BLaER1 treated with 17β-estradiol and CSF1 and Interleukin-3, amounts not matched to agents 10 nM and 100 nM (cell line): Measurements from ENCODE around the gene SPACA7.

Experiments used
- H3K27ac ChIP-seq, 11 experiments: shearing (Covaris generic); formaldehyde crosslinking; 2 replicates each; pipeline ENCODE4 v1.8.1; 2022
- H3K27me3 ChIP-seq, 11 experiments: shearing (Covaris generic); formaldehyde crosslinking; 2 replicates each; pipeline ENCODE4 v1.8.1; 2022
- H3K36me3 ChIP-seq, 11 experiments: shearing (Covaris generic); formaldehyde crosslinking; 2 replicates each; pipeline ENCODE4 v1.8.1; 2022
- H3K4me1 ChIP-seq, 10 experiments: shearing (Covaris generic); formaldehyde crosslinking; 2 replicates each; pipeline ENCODE4 v1.8.1; 2022
- H3K4me2 ChIP-seq, 11 experiments: shearing (Covaris generic); formaldehyde crosslinking; 2 replicates each; pipeline ENCODE4 v1.8.1; 2022
- H3K4me3 ChIP-seq, 10 experiments: shearing (Covaris generic); formaldehyde crosslinking; 2 replicates each; pipeline ENCODE4 v1.8.1; 2022
- H3K9ac ChIP-seq, 11 experiments: shearing (Covaris generic); formaldehyde crosslinking; 2 replicates each; pipeline ENCODE4 v1.8.1; 2022
- H3K9me3 ChIP-seq, 11 experiments: shearing (Covaris generic); formaldehyde crosslinking; replicated peaks in 1 of 11; 2 replicates each; pipeline ENCODE4 v1.8.1; 2022
- H4K20me1 ChIP-seq, 11 experiments: shearing (Covaris generic); formaldehyde crosslinking; 2 replicates each; pipeline ENCODE4 v1.8.1; 2022
- Cebpa-rat ChIP-seq, 11 experiments: shearing (Covaris generic); IDR thresholded peaks; 2 replicates each; pipeline ENCODE4 v1.8.1; 2022

Gene SPACA7, protein sequence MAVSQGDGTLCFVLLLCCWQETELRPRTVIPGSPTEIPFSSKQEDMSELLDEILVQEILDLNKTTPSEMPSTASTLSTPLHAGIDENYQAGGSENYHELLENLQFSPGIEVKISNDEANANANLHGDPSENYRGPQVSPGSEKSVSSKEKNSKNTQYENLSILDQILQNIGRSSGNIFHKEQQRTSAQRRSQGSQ

DNA sequence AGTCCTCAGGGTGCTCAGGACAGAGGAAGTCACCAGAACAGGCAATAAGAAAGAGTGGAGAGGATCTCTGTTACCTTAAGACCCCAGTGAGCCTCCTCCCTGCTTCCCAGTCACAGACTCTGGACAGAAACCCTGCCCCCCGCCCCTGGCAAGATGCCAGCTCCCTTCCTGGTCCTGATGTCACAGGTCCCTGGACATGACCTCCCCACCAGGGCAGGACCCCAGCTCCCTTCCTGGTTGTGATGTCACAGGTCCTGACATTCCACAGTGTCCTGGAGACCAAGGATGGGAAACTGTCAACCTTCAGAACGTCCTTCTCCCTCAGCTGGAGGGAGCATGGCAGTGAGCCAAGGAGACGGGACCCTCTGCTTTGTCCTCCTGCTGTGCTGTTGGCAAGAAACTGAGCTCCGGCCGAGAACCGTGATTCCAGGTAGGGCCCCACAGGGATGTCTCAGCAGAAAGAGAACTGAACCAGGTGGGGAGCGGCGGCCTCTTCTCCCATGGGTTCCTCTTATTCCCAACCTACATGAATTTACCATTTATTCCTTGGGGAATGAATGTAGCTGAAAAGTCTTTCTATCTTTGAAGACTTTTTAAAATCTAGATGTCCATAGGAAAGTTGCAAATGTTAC is at the start of gene SPACA7:
TSS of gene SPACA7 (plus strand) at position 306 of the 632 bp plus-strand sequence. CDS start at position 337, 31 bp downstream.
- Histone ChIP-seq H4K20me1 (no peaks in the 10 kb centered on the region), H3K9ac (no peak within 1 kb of the TSS), H3K27ac (no peak within 1 kb of the TSS), H3K4me3 (no peak within 1 kb of the TSS), H3K27me3 (no peaks in the 10 kb centered on the region), H3K4me1 (no peaks in the 10 kb centered on the region), H3K36me3 (no peaks in the 10 kb centered on the region), H3K4me2 (no peak within 1 kb of the TSS), H3K9me3 (peaks cover 0 to 37% (median 24%) of the 10 kb centered on the region in 11 experiments; a peak in 17 of 22 replicates)
- TF ChIP-seq Cebpa-rat (IDR thresholded peaks at IDR 0.05): no peak

DNA sequence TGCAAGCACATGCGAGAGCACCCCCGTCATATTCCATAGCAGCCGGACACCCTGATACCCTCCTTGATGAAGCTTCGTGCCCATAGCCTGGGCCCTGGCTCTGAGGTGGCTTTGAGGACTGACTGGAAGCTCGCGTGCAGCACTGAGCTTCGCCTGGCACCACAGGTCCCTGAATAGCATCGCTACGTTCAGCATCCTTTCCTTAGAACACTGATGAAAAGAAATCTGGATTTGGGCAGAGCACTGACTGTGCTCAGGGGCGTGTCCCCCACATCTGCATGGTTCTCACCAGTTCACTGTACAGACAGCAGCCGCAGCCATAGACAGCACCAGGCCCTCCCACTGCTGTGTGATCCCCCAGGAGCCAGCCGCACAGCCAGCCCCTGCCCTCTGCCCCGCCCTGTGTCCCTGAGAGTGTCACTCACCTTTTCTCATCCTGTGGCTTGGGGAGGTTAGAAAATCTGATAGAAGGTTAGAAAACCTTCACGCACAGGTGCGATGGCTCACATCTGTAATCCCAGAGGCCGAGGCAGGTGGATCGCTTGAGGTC is 49.3 kb upstream of the SPACA7 start:
- Histone ChIP-seq H3K4me2 (no peak overlapping the region), H3K9ac (no peak overlapping the region), H3K27me3 (peaks cover 4 to 13% (median 9%) of the 10 kb centered on the region in 11 experiments; a peak in 19 of 22 replicates), H3K4me3 (no peak overlapping the region), H4K20me1 (peaks cover 0 to 5% (median 0%) of the 10 kb centered on the region in 11 experiments; a peak in 2 of 22 replicates), H3K9me3 (peaks cover 0 to 6% (median 0%) of the 10 kb centered on the region in 11 experiments; a peak in 4 of 22 replicates), H3K4me1 (peaks cover 0 to 12% (median 7%) of the 10 kb centered on the region in 10 experiments; a peak in 7 of 20 replicates), H3K27ac (no peak overlapping the region), H3K36me3 (no peaks in the 10 kb centered on the region)
- no peak for TF ChIP-seq Cebpa-rat (IDR thresholded peaks at IDR 0.05)

DNA sequence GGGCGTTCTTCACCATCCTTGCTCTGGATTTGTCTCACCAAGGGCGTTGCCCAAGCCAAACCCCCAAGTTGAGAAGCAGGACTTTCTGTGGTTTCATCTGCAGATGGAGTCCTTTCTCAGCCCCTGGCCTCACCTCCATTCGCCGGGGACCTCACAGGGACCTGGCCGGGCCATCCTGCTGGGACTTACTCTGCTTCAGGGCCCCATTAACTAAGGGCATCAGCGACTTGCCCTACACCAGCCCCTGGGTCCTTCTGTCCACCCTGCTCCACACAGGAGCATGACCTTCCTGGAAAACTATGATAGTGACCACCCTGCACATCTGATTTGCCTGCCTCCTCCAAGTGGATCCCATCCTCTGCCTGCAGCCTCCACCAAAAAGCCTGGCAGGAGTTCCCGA is 47.2 kb upstream of the SPACA7 start:
- Histone ChIP-seq H3K27ac (no peak overlapping the region), H4K20me1 (peaks cover 0 to 5% (median 0%) of the 10 kb centered on the region in 11 experiments; a peak in 2 of 22 replicates), H3K4me2 (no peak overlapping the region), H3K4me1 (peaks cover 0 to 12% (median 7%) of the 10 kb centered on the region in 10 experiments; a peak in 7 of 20 replicates), H3K27me3 (peaks cover 6 to 28% (median 19%) of the 10 kb centered on the region in 11 experiments; a peak in 21 of 22 replicates), H3K4me3 (no peak overlapping the region), H3K9ac (no peak overlapping the region), H3K9me3 (peaks cover 0 to 6% (median 0%) of the 10 kb centered on the region in 11 experiments; a peak in 4 of 22 replicates), H3K36me3 (no peaks in the 10 kb centered on the region)
- no peak for TF ChIP-seq Cebpa-rat (IDR thresholded peaks at IDR 0.05)

DNA sequence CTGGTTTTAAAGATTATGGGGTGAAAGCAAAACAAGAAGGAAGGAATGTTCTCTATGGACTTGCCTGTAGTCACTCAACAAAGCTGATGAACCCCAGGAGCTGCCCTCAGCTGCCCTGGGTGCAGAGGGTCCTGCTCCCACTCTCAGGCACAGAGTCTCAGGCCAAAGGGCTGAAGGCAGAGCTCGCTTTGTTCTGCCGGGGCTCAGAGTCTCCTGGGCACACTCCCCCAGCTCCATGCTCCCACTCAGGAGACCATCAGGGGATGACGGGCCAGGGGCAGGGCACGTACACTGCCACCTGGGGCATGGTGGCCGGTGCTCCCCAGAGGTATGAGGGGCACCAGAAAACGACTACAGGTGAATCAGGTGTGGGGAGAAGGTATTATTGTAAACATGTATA is 46.8 kb upstream of the SPACA7 start:
- Histone ChIP-seq H3K4me2 (no peak overlapping the region), H3K36me3 (no peaks in the 10 kb centered on the region), H3K9me3 (peaks cover 0 to 6% (median 0%) of the 10 kb centered on the region in 11 experiments; a peak in 4 of 22 replicates), H3K4me3 (no peak overlapping the region), H3K27me3 (peaks cover 6 to 28% (median 19%) of the 10 kb centered on the region in 11 experiments; a peak in 21 of 22 replicates), H3K4me1 (peaks cover 0 to 12% (median 7%) of the 10 kb centered on the region in 10 experiments; a peak in 7 of 20 replicates), H4K20me1 (peaks cover 0 to 5% (median 0%) of the 10 kb centered on the region in 11 experiments; a peak in 2 of 22 replicates), H3K27ac (no peak overlapping the region), H3K9ac (no peak overlapping the region)
- TF ChIP-seq Cebpa-rat (IDR thresholded peaks at IDR 0.05): no peak

DNA sequence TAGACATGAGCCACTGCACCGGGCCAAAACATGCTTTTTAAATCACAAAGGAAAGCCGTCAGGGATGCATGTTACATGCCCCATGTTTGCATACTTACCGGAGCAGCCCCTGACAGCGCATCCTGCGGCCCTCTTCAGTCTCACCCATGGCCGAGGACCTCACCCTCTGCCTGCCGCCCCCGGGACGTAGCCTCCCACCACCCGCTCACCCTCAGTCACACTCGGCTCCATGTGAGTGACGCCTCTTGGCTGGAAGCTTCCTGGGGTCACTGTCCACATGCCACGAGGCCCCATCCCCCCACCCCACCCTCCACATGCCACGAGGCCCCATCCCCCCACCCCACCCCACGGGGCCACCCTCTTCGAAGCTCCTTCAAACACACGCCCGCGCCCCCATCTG is 46.1 kb upstream of the SPACA7 start:
- peaks cover 0 to 6% (median 0%) of the 10 kb centered on the region in 11 experiments; a peak in 5 of 22 replicates for H3K9me3 ChIP-seq
- peaks cover 6 to 28% (median 19%) of the 10 kb centered on the region in 11 experiments; a peak in 21 of 22 replicates for H3K27me3 ChIP-seq
- no peak for TF ChIP-seq Cebpa-rat (IDR thresholded peaks at IDR 0.05)
- no peak overlapping the region for H3K9ac ChIP-seq
- no peak overlapping the region for H3K4me3 ChIP-seq
- H3K27ac ChIP-seq: no peak overlapping the region
- peaks cover 0 to 5% (median 0%) of the 10 kb centered on the region in 11 experiments; a peak in 2 of 22 replicates for H4K20me1 ChIP-seq
- no peaks in the 10 kb centered on the region for H3K36me3 ChIP-seq
- H3K4me2 ChIP-seq: no peak overlapping the region
- H3K4me1 ChIP-seq: peaks cover 0 to 12% (median 7%) of the 10 kb centered on the region in 10 experiments; a peak in 7 of 20 replicates

DNA sequence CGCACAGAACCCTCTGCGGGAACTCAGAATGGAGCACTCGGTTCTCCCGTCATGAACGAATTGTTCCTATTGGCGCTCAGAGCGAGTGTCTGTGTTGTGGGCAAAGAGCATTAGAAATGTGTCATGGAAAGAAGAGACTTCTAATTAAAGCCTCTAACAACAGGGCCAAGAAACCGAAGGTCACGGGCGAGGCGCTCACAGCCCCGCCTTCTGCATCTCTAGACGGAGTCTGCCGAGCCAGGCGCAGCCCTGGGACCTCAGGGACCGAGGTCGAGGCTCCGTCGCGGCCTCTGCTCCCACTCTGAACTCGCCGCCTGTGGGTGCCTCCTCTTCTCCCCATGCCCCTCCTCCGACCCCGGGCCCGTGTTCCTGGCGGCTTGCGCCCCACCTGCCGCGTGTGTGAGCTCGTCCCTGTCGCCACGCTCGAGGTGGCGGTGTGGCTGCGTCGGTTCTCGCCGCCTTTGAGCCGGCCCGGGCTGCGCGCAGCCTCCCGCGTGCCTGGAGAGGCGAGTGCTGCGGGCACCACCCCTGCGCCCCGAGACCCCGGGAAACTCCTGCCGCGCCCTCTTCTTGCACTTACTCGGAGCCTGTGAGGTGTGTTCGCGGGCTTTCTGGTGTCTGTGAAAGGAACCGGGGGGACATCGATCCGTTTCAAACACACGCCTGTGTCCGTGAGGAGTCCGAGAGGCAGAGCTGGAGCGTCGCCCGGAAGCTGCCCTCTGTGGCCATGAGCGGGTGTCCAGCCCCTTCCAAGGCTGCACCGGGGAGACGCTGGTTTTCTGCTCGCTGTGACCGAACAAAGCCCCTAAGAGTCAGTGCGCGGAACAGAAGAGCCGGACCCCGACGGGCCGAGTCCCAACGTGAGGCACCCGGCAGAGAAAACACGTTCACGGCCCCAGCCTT is 45.4 kb upstream of the SPACA7 start:
- no peak for TF ChIP-seq Cebpa-rat (IDR thresholded peaks at IDR 0.05)
- H3K27me3 ChIP-seq: peaks cover 6 to 28% (median 19%) of the 10 kb centered on the region in 11 experiments; a peak in 21 of 22 replicates
- no peak overlapping the region for H3K9ac ChIP-seq
- no peak overlapping the region for H3K4me2 ChIP-seq
- no peak overlapping the region for H3K27ac ChIP-seq
- no peak overlapping the region for H3K4me3 ChIP-seq
- H3K9me3 ChIP-seq: peaks cover 0 to 10% (median 0%) of the 10 kb centered on the region in 11 experiments; a peak in 6 of 22 replicates
- peaks cover 0 to 5% (median 0%) of the 10 kb centered on the region in 11 experiments; a peak in 2 of 22 replicates for H4K20me1 ChIP-seq
- peaks cover 0 to 8% (median 5%) of the 10 kb centered on the region in 10 experiments; a peak in 7 of 20 replicates for H3K4me1 ChIP-seq
- no peaks in the 10 kb centered on the region for H3K36me3 ChIP-seq

DNA sequence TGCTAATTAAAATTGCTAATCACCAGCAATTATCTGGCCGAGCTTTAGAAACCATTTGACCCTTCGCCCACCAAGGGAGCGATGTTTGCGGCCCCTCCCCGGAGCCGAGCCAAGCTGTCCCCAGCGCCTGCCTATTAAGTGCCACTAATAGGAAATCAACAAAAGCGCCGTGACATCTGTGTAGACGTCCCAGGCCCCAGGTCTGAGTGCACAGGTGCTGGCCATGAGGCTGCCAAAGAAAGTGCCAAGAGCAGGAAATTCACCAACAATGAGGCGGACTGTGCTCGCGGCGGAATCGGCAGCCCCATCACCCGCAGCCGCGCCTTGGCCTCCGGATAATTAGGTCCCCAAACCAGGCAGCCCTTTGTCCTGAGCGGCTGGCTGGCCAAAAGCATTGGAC is 44.5 kb upstream of the SPACA7 start:
- Histone ChIP-seq H4K20me1 (no peaks in the 10 kb centered on the region), H3K4me1 (no peaks in the 10 kb centered on the region), H3K4me3 (no peak overlapping the region), H3K27ac (no peak overlapping the region), H3K9ac (no peak overlapping the region), H3K9me3 (peaks cover 0 to 16% (median 7%) of the 10 kb centered on the region in 11 experiments; a peak in 14 of 22 replicates), H3K4me2 (no peak overlapping the region), H3K36me3 (no peaks in the 10 kb centered on the region), H3K27me3 (peaks cover 6 to 28% (median 19%) of the 10 kb centered on the region in 11 experiments; a peak in 21 of 22 replicates)
- TF ChIP-seq Cebpa-rat (IDR thresholded peaks at IDR 0.05): no peak

DNA sequence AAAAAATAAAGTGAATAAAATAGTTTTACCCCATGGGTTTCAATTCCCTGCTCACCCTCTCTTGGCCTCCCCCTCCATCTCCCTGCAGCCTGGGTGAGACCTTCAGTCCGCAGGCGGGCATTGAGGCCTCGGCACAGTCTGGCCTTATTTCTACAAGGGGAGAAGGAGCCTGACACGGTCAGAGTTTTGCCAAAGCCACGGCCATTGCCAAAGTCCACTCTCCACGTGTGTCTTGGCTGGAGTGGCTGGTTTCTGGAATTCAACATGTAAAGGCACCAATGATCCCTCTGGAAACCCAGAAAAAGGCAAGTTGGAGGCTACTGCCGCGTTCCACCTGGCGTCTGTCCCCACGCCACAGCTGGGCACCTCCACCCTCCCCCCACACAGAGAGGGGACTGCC is 43.4 kb upstream of the SPACA7 start:
- H4K20me1 ChIP-seq: no peaks in the 10 kb centered on the region
- no peak for TF ChIP-seq Cebpa-rat (IDR thresholded peaks at IDR 0.05)
- no peak overlapping the region for H3K27ac ChIP-seq

More for the DNA sequence above, 43.4 kb upstream of the SPACA7 start:
- no peak overlapping the region for H3K4me2 ChIP-seq
- peaks cover 6 to 28% (median 19%) of the 10 kb centered on the region in 11 experiments; a peak in 21 of 22 replicates for H3K27me3 ChIP-seq
- H3K4me1 ChIP-seq: no peaks in the 10 kb centered on the region
- no peaks in the 10 kb centered on the region for H3K36me3 ChIP-seq
- H3K4me3 ChIP-seq: no peak overlapping the region
- peaks cover 10 to 26% (median 18%) of the 10 kb centered on the region in 11 experiments for H3K9me3 ChIP-seq
- no peak overlapping the region for H3K9ac ChIP-seq
